OCI-LY1 (cell line): ENCODE data around the gene SERPINA9.

ENCODE experiments used
- H2AFZ ChIP-seq: fragments of 200-600 bp; sonication (generic), shearing (Covaris generic); 2 replicates; pipeline ENCODE4 v1.6.0; 2014; ENCODE audit warnings: antibody characterized with exemption, mild to moderate bottlenecking, low read length
- H3F3A ChIP-seq: fragments of 200-600 bp; sonication (generic), shearing (Covaris generic); 2 replicates; pipeline ENCODE4 v1.6.0; 2014; ENCODE audit warnings: mild to moderate bottlenecking, antibody characterized with exemption, low read length, moderate library complexity; ENCODE audit not compliant: insufficient read depth
- H3K27ac ChIP-seq: fragments of 200-600 bp; sonication (generic); 2 replicates; pipeline ENCODE4 v1.5.1; 2014; ENCODE audit warnings: low read length, mixed run types, mild to moderate bottlenecking, low read depth; ENCODE audit not compliant: poor library complexity, severe bottlenecking
- H3K27me3 ChIP-seq: fragments of 200-600 bp; sonication (generic); 2 replicates; pipeline ENCODE4 v1.6.0; 2014; ENCODE audit warnings: antibody characterized with exemption, mild to moderate bottlenecking, low read length, moderate library complexity; ENCODE audit not compliant: insufficient read depth
- H3K36me3 ChIP-seq: fragments of 200-600 bp; sonication (generic); 2 replicates; pipeline ENCODE4 v1.6.1; 2014; ENCODE audit warnings: mild to moderate bottlenecking, antibody characterized with exemption, low read length, moderate library complexity, mixed read lengths; ENCODE audit not compliant: insufficient read depth
- H3K4me1 ChIP-seq: fragments of 200-600 bp; sonication (generic); 2 replicates; pipeline ENCODE4 v1.5.1; 2014; ENCODE audit warnings: mild to moderate bottlenecking, low read length, moderate library complexity; ENCODE audit not compliant: insufficient read depth, severe bottlenecking
- H3K4me2 ChIP-seq: fragments of 200-600 bp; sonication (generic), shearing (Covaris generic); 2 replicates; pipeline ENCODE4 v1.6.1; 2014; ENCODE audit warnings: low read length
- H3K4me3 ChIP-seq: fragments of 200-600 bp; sonication (generic); 2 replicates; pipeline ENCODE4 v1.5.1; 2014; ENCODE audit warnings: low read length, low read depth, mild to moderate bottlenecking, mixed read lengths; ENCODE audit not compliant: poor library complexity, severe bottlenecking
- H3K79me2 ChIP-seq: fragments of 200-600 bp; shearing (Covaris generic); 2 replicates; pipeline ENCODE4 v1.6.1; 2016; ENCODE audit warnings: mixed run types, low read length, mixed read lengths; ENCODE audit not compliant: insufficient read depth
- H3K9ac ChIP-seq: fragments of 200-600 bp; sonication (generic), shearing (Covaris generic); 2 replicates; pipeline ENCODE4 v1.6.1; 2014; ENCODE audit warnings: mild to moderate bottlenecking, low read length, mixed read lengths
- H3K9me2 ChIP-seq: fragments of 200-600 bp; sonication (generic), shearing (Covaris generic); 2 replicates; pipeline ENCODE4 v1.6.1; 2014; ENCODE audit warnings: low read depth, mild to moderate bottlenecking, low read length, mixed read lengths
- H3K9me3 ChIP-seq: fragments of 200-600 bp; shearing (Covaris generic); 2 replicates; pipeline ENCODE4 v1.6.1; 2014; ENCODE audit warnings: low read length, mixed read lengths
- H4K20me1 ChIP-seq: fragments of 200-600 bp; sonication (generic), shearing (Covaris generic); 2 replicates; pipeline ENCODE4 v1.6.0; 2016; ENCODE audit warnings: mild to moderate bottlenecking, low read length; ENCODE audit not compliant: insufficient read depth
- EZH2 ChIP-seq: fragments of 200-600 bp; sonication (generic), shearing (Covaris generic); IDR thresholded peaks from 2 replicates; pipeline ENCODE4 v1.8.0; 2017; ENCODE audit warnings: borderline replicate concordance, mixed run types, mild to moderate bottlenecking, antibody characterized with exemption, low read length, moderate library complexity, mixed read lengths
- TF ChIP-seq, protein P1 (sequence below): fragments of 200-600 bp; sonication (generic), shearing (Covaris generic); IDR thresholded peaks from 2 replicates; pipeline ENCODE4 v1.5.1; 2017; ENCODE audit warnings: mild to moderate bottlenecking, antibody characterized with exemption, low read length, moderate library complexity, mixed read lengths

SERPINA9 gene

DNA sequence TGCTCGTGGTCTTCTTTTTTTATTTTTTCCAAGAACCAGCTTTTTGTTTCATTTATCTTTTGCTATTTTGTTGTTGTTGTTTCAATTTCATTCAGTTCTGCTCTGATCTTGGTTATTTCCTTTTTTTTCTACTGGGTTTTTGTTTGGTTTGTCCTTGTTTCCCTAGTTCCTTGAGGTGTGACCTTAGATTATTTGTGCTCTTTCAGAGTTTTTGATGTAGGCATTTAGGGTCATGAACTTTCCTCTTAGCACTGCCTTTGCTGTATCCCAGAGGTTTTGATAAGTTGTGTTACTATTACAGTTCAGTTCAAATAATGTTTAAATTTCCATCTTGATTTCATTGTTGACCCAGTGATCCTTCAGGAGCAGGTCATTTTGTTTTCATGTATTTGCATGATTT, 20.1 kb downstream of the SERPINA9 start:
- H3K36me3 ChIP-seq: no peaks in the 10 kb centered on the region
- H4K20me1 ChIP-seq: no peaks in the 10 kb centered on the region
- no peaks in the 10 kb centered on the region for H3K9me2 ChIP-seq
- no peaks in the 10 kb centered on the region for H3K79me2 ChIP-seq
- H3F3A ChIP-seq: no peaks in the 10 kb centered on the region
- TF ChIP-seq, protein P1, sequence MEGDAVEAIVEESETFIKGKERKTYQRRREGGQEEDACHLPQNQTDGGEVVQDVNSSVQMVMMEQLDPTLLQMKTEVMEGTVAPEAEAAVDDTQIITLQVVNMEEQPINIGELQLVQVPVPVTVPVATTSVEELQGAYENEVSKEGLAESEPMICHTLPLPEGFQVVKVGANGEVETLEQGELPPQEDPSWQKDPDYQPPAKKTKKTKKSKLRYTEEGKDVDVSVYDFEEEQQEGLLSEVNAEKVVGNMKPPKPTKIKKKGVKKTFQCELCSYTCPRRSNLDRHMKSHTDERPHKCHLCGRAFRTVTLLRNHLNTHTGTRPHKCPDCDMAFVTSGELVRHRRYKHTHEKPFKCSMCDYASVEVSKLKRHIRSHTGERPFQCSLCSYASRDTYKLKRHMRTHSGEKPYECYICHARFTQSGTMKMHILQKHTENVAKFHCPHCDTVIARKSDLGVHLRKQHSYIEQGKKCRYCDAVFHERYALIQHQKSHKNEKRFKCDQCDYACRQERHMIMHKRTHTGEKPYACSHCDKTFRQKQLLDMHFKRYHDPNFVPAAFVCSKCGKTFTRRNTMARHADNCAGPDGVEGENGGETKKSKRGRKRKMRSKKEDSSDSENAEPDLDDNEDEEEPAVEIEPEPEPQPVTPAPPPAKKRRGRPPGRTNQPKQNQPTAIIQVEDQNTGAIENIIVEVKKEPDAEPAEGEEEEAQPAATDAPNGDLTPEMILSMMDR: no peak
- TF ChIP-seq EZH2: no peak
- H3K9me3 ChIP-seq: no peaks in the 10 kb centered on the region
- no peak overlapping the region for H3K4me2 ChIP-seq
- H3K4me1 ChIP-seq: no peaks in the 10 kb centered on the region
- no peak overlapping the region for H2AFZ ChIP-seq
- H3K27ac ChIP-seq: no peak overlapping the region
- no peak overlapping the region for H3K9ac ChIP-seq
- H3K4me3 ChIP-seq: no peak overlapping the region
- H3K27me3 ChIP-seq: no peaks in the 10 kb centered on the region

DNA sequence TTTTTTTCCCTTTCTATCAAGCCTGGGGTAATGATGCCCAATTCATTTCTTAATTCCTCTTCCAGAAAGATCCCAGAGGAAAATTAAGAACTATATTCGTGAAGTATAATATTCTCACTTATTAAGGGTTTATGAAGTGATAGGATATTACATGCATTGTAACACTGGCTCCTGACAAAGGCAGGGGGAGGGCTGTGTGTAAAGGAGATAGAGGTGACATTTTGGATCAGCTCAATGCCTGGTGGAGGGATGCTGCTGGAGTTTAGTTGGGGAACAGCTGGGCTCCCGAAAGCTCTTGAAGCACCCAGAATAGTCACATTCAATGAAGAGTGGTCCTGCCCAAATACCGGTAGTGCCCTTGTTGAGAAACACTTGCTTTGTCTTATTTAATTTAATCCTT, 24.2 kb downstream of the SERPINA9 start:
- TF ChIP-seq, protein P1: no peak
- no peak for TF ChIP-seq EZH2
- Histone ChIP-seq H3K79me2 (no peaks in the 10 kb centered on the region), H4K20me1 (no peaks in the 10 kb centered on the region), H3K27ac (no peak overlapping the region), H3K27me3 (0 out of 2 replicates have a peak, but pooled peaks cover 12% of the 10 kb centered on the region), H3K4me2 (no peak overlapping the region), H3F3A (no peaks in the 10 kb centered on the region), H3K4me3 (no peak overlapping the region), H3K4me1 (no peaks in the 10 kb centered on the region), H2AFZ (no peak overlapping the region), H3K9me3 (no peaks in the 10 kb centered on the region), H3K9me2 (no peaks in the 10 kb centered on the region), H3K9ac (no peak overlapping the region), H3K36me3 (no peaks in the 10 kb centered on the region)

DNA sequence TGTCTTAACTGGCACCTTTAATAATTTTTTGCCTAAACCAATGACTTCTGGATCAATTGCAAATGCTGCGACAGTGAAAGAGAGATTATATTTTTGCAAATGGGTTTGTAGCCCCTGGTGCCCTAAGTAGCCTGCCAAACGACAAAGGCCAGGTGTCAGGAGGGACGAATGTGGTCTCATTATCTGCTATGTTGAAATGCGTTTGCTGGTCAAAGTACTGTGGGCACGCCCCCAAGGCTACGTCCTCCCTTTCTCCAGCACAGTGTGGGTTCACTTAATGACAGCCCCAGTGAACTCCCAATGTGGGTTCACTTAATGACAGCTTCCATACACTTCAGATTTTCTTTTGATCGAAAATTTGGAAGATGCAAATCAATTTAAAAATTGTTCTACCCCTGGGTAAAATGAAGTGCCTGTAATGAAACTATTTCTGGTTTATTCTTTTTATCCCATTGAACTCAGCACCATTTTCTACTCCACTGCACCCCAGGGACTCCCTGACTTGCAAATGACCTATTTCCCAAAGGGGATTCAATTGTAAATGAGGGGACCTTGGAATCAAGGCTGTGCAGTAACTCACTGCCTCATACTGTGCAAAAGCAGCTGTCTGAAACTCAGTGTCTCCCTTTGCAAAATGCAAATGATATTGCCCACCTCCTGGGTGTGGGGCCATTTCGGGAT, 24.8 kb downstream of the SERPINA9 start:
- H3K4me2 ChIP-seq: no peak overlapping the region
- H3K9ac ChIP-seq: no peak overlapping the region
- H4K20me1 ChIP-seq: no peaks in the 10 kb centered on the region
- H3K9me2 ChIP-seq: no peaks in the 10 kb centered on the region
- no peaks in the 10 kb centered on the region for H3K36me3 ChIP-seq
- 0 out of 2 replicates have a peak, but pooled peaks cover 12% of the 10 kb centered on the region for H3K27me3 ChIP-seq
- H3K4me3 ChIP-seq: no peak overlapping the region
- no peak overlapping the region for H3K27ac ChIP-seq
- no peaks in the 10 kb centered on the region for H3K4me1 ChIP-seq
- no peaks in the 10 kb centered on the region for H3F3A ChIP-seq
- TF ChIP-seq, protein P1: no peak
- TF ChIP-seq EZH2: no peak
- no peak overlapping the region for H2AFZ ChIP-seq
- H3K79me2 ChIP-seq: no peaks in the 10 kb centered on the region
- H3K9me3 ChIP-seq: no peaks in the 10 kb centered on the region
